Measurements from ENCODE around the gene FRMD5. TPM values are rescaled to one million over a fixed set of nuclear protein-coding genes. Genes with fewer than 3 reads are reported as not detected.
A peak's percentile ranks its signal among the peaks of the same experiment; 100 is the strongest.

Gene FRMD5
- total RNA-seq, 1 experiment from 2014 or later, result 27.2 TPM

DNA sequence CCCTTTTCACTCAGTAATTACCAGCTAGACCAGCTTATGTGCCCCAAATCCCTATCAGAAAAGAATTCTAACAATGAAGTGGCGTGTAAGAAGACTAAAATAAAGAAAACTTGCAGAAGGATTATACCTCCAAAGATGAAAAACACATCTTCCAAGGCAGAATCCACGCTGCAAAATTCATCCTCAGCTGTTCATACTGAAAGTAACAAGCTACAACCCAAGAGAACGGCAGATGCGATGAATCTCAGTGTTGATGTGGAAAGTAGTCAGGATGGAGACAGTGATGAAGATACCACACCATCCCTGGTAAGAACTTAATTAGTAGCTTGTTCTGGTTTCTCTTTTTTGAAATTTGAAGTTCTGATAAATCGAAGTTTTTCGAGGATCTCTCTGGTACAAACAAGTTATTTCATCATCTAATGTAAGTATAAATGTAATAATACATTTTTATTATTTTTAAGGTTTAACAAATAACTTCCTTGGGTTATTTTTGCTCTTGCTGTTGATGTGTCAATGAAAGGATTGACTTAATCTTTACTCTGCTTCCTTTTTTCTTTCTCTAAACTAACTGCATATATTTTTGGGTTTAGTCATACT lies 366.9 kb downstream of the FRMD5 start:
- intact Hi-C loops (cut with micrococcal nuclease), result no loop called here
- H3K27ac ChIP-seq (ENCODE audit: low read depth, low read length), result no peak overlapping the region; the same call in 1 of the 2 replicates
- no peaks in the 10 kb centered on the region for H3K9me3 ChIP-seq (ENCODE audit: control insufficient read depth in 1 of 2, insufficient read depth in 1 of 2, low read depth in 1 of 2, low read length in 2 of 2)
- RAD21 ChIA-PET (ENCODE audit: low non-redundant PET in 1 of 2, low total read pairs in 2 of 2, uncharacterized antibody in 2 of 2, unreplicated experiment in 2 of 2), result no interaction called here
- H3K36me3 ChIP-seq (ENCODE audit: control insufficient read depth in 1 of 2, insufficient read depth in 2 of 2, low read length in 2 of 2), result peaks cover 3 to 21% of the 10 kb centered on the region in 2 experiments
- no peak overlapping the region for H2AFZ ChIP-seq (ENCODE audit: low read depth, low read length, poor library complexity, severe bottlenecking)
- H3K4me3 ChIP-seq (replicated peaks in 1 of 2; ENCODE audit: low read depth in 1 of 2, low read length in 2 of 2), result peak overlapping the region in 1 of 2 experiments; percentile 64; a peak in 1 of 4 replicates
- H4K20me1 ChIP-seq (ENCODE audit: insufficient read depth), result no peaks in the 10 kb centered on the region
- H3K79me2 ChIP-seq (ENCODE audit: insufficient read depth, low read length), result peaks cover 76% of the 10 kb centered on the region
- POLR2A ChIA-PET, result no interaction called here
- H3K9me2 ChIP-seq (ENCODE audit: insufficient read depth), result no peaks in the 10 kb centered on the region
- H3K9ac ChIP-seq (ENCODE audit: low read length), result peak overlapping the region; percentile 77
- no TSS peak for BruUV-seq (replicated peaks)
- H3K4me2 ChIP-seq (ENCODE audit: low read length), result peak overlapping the region; percentile 74; the same call in 1 of the 2 replicates
- CTCF ChIA-PET, result no interaction called here
- no peak for TF ChIP-seq SP1 (IDR thresholded peaks at IDR 0.05; ENCODE audit: low read depth)
- TF ChIP-seq ZNF274 (IDR thresholded peaks at IDR 0.05; ENCODE audit: low read depth, low read length), result no peak
- TF ChIP-seq POLR2A (IDR thresholded peaks at IDR 0.05; ENCODE audit: borderline replicate concordance, extremely low read depth, insufficient read depth, insufficient read length), result no peak
- no peak for TF ChIP-seq POLR2AphosphoS5 (IDR thresholded peaks at IDR 0.05; ENCODE audit: low read depth, low read length)
- TF ChIP-seq EGR1 (IDR thresholded peaks at IDR 0.05; ENCODE audit: low read depth), result no peak
- TF ChIP-seq, protein P1, sequence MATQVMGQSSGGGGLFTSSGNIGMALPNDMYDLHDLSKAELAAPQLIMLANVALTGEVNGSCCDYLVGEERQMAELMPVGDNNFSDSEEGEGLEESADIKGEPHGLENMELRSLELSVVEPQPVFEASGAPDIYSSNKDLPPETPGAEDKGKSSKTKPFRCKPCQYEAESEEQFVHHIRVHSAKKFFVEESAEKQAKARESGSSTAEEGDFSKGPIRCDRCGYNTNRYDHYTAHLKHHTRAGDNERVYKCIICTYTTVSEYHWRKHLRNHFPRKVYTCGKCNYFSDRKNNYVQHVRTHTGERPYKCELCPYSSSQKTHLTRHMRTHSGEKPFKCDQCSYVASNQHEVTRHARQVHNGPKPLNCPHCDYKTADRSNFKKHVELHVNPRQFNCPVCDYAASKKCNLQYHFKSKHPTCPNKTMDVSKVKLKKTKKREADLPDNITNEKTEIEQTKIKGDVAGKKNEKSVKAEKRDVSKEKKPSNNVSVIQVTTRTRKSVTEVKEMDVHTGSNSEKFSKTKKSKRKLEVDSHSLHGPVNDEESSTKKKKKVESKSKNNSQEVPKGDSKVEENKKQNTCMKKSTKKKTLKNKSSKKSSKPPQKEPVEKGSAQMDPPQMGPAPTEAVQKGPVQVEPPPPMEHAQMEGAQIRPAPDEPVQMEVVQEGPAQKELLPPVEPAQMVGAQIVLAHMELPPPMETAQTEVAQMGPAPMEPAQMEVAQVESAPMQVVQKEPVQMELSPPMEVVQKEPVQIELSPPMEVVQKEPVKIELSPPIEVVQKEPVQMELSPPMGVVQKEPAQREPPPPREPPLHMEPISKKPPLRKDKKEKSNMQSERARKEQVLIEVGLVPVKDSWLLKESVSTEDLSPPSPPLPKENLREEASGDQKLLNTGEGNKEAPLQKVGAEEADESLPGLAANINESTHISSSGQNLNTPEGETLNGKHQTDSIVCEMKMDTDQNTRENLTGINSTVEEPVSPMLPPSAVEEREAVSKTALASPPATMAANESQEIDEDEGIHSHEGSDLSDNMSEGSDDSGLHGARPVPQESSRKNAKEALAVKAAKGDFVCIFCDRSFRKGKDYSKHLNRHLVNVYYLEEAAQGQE (IDR thresholded peaks at IDR 0.05; ENCODE audit: low read depth), result no peak
- TF ChIP-seq, protein P2, sequence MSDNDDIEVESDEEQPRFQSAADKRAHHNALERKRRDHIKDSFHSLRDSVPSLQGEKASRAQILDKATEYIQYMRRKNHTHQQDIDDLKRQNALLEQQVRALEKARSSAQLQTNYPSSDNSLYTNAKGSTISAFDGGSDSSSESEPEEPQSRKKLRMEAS (IDR thresholded peaks at IDR 0.05), result no peak
- TF ChIP-seq ZFX (IDR thresholded peaks at IDR 0.05), result no peak
- no peak for TF ChIP-seq SIN3A (IDR thresholded peaks at IDR 0.05; ENCODE audit: low read depth)
- TF ChIP-seq SRF (IDR thresholded peaks at IDR 0.05; ENCODE audit: low read depth), result no peak
- TF ChIP-seq FOSL1 (IDR thresholded peaks at IDR 0.05; ENCODE audit: low read depth), result no peak
- TF ChIP-seq ELF1 (IDR thresholded peaks at IDR 0.05; ENCODE audit: borderline replicate concordance, low read depth), result no peak
- no peak for TF ChIP-seq RAD21 (IDR thresholded peaks at IDR 0.05; ENCODE audit: low read depth)
- TF ChIP-seq EZH2 (IDR thresholded peaks at IDR 0.05), result no peak
- TF ChIP-seq, protein P3, sequence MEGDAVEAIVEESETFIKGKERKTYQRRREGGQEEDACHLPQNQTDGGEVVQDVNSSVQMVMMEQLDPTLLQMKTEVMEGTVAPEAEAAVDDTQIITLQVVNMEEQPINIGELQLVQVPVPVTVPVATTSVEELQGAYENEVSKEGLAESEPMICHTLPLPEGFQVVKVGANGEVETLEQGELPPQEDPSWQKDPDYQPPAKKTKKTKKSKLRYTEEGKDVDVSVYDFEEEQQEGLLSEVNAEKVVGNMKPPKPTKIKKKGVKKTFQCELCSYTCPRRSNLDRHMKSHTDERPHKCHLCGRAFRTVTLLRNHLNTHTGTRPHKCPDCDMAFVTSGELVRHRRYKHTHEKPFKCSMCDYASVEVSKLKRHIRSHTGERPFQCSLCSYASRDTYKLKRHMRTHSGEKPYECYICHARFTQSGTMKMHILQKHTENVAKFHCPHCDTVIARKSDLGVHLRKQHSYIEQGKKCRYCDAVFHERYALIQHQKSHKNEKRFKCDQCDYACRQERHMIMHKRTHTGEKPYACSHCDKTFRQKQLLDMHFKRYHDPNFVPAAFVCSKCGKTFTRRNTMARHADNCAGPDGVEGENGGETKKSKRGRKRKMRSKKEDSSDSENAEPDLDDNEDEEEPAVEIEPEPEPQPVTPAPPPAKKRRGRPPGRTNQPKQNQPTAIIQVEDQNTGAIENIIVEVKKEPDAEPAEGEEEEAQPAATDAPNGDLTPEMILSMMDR (IDR thresholded peaks at IDR 0.05 in 2 of 3, conservative IDR thresholded peaks at IDR 0.05 in 1 of 3; ENCODE audit: borderline replicate concordance in 1 of 3, insufficient read depth in 1 of 3, low read depth in 2 of 3, low read length in 2 of 3), result no peak
- H3K4me1 ChIP-seq (ENCODE audit: control insufficient read depth in 1 of 2, insufficient read depth in 2 of 2, low read length in 2 of 2), result peaks cover 15 to 41% of the 10 kb centered on the region in 2 experiments
- H3K27me3 ChIP-seq (ENCODE audit: insufficient read depth, low read length), result no peaks in the 10 kb centered on the region
- DNase-seq (ENCODE audit: low read depth, low spot score) (no peak), ATAC-seq (no peak)
